SH-SY5Y (cell line): ENCODE measurements around the gene MID1.

Source experiments
- GATA2 ChIP-seq: IDR thresholded peaks from 2 replicates; pipeline ENCODE4 v1.6.1; 2011; ENCODE audit warnings: mild to moderate bottlenecking, low read depth, low read length
- GATA3 ChIP-seq: IDR thresholded peaks from 2 replicates; pipeline ENCODE4 v1.6.1; 2011; ENCODE audit warnings: low read depth, mild to moderate bottlenecking, low read length, moderate library complexity

DNA sequence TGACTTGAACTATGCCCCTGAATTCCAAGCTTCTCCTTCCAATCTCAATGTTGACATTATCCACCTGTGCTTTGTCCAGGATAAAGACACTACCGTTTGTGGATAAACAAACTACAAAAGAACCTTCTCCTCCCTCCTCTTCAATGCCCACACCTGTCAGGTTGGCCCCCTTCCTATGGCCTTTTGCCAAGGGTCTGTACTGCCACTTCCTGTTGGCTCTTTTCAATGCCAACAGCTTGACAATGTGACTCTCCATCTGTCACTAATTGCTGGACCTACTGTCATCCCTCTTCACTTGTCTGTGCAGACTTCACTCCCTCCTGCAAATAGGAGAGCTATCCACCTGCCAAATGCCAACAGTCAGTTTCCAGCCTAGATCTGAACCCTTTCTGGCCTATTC, 35.8 kb upstream of the MID1 start:
- TF ChIP-seq GATA2 (no peak), GATA3 (no peak)
